ENCODE measurements around the gene PGM3.
"Not testable (repeated sequence)": the region's sequence is repeated elsewhere in the genome, so short reads cannot be mapped to it uniquely, and the experiment has no call there.

The PGM3 gene, protein sequence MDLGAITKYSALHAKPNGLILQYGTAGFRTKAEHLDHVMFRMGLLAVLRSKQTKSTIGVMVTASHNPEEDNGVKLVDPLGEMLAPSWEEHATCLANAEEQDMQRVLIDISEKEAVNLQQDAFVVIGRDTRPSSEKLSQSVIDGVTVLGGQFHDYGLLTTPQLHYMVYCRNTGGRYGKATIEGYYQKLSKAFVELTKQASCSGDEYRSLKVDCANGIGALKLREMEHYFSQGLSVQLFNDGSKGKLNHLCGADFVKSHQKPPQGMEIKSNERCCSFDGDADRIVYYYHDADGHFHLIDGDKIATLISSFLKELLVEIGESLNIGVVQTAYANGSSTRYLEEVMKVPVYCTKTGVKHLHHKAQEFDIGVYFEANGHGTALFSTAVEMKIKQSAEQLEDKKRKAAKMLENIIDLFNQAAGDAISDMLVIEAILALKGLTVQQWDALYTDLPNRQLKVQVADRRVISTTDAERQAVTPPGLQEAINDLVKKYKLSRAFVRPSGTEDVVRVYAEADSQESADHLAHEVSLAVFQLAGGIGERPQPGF

DNA sequence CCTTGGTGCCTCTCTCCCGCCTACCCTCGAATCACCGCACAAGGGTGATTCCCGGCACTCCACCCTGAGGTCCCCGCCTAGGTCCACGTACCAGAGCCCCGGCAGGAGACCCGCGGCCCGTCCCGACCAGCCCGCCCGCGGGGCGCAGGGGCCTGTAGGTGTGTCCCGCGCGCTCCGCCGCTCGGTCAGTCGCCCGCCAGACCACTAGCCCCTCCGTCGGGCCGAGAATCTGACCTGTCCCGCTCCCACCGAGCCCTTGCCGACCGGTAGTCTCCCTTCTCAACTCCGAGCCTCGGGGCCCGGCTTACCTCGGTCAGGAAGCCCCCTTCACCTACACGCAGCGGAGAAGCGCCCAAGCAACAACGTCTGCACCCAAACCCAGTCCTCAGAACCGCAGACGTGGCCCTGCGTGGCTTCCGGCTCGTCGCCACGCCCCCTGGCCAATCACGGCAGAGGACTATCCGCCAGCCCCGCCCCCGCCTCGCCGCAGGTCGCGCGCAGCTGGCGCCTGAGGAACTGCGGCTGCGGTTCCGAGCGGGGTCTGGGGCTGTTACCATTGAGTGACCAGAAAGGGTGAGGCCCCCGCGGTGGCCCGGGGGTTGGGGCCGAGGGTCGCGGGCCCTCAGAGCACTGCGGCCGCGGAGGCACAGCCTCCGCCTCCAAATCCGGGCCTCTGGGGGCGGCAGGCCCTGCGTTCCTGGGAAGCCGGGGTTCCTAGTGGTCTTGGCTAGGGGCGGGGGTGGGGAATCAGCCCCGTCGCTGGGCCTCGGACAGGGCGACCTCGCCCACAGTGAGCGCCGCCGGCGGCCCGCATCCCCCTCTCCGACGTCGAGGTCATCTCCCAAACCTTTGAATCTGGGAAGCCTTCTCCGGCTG, at the start of gene PGM3, which contains the start of gene RWDD2A:
TSS of gene PGM3 (minus strand) at position 395 of the 876 bp plus-strand sequence. CDS start 2,253 bp downstream, outside the sequence.
TSS of gene RWDD2A (plus strand) at position 487 of the 876 bp plus-strand sequence. CDS start 1,095 bp downstream, outside the sequence.
- DNase-seq: peak; percentile 57

GRCh38 chr6:83231146-83231545, 38.1 kb upstream of the PGM3 start:
- DNase-seq: no peak

- DNase-seq: no peak
These were observed 33.5 kb upstream of the PGM3 start for GRCh38 chr6:83226517-83226916.

DNA sequence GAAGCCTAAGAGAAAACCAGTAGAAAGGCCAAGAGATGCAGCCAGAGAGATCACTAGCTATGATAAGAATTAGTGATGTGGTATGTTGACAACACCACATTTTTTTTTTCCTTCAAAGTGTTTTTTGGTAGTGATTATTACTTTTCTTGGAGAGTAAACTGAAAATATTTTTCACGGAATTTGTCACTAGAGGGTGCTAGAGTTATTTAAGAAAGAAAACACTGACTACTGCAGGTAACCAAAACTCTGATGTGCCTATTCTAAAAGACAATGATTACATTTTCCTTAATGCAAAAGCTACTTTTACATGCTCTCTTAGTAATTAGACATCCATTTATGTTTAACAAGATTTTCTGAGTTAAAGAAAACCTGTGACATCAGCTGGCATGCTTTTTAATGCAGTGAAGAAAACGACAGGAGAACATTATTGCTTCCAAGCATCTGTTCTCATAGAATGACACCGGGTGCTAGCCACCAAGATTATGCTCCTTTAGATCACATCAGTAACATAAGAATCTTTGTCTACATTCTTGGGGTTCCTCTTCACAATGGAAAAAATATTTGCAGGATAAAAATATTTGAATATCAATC, 28.9 kb upstream of the PGM3 start:
- no peak for DNase-seq

DNA sequence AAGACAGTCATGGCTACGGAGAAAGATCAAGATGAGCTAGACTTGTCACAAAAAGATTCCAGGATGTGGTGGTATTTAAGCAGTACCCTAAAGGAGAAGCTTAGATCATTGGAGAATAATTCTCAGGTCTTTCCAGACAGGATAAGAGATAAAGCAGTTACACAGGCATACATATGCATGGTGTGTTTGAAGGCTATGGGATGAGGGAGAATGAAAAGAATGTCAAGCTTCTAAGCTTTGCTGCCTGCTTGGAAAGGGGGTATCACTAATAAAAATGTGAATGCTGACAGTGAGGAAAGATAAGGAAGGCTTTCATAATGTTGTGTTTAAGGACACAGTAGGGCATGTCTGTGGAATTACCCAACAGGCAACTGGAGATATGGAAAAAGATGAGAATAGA, 28.2 kb upstream of the PGM3 start:
- DNase-seq: no peak

GRCh38 chr6:83220121-83220520, 27.1 kb upstream of the PGM3 start:
- no peak for DNase-seq

DNA sequence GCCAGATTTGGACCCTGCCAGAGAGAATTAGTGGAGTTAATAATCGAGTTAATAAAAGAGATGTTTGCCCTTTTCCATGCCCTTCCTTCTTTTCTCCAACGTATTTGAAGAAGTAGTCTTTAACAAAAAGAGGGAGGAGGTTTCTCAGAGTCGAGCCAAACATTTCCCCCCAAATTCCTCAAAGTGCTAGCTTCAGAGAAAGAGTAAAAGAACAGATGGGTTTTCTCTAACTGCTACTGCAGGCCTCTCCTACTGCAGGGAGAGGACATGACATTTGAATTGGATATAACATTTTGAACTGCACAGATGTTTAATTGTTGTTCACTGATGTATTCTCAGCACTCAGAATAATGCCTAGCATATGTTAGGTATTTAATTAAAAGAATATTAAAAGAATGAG, 25.6 kb upstream of the PGM3 start:
- DNase-seq: no peak

- no peak for DNase-seq
These were observed 23.7 kb upstream of the PGM3 start for GRCh38 chr6:83216806-83217205.

DNA sequence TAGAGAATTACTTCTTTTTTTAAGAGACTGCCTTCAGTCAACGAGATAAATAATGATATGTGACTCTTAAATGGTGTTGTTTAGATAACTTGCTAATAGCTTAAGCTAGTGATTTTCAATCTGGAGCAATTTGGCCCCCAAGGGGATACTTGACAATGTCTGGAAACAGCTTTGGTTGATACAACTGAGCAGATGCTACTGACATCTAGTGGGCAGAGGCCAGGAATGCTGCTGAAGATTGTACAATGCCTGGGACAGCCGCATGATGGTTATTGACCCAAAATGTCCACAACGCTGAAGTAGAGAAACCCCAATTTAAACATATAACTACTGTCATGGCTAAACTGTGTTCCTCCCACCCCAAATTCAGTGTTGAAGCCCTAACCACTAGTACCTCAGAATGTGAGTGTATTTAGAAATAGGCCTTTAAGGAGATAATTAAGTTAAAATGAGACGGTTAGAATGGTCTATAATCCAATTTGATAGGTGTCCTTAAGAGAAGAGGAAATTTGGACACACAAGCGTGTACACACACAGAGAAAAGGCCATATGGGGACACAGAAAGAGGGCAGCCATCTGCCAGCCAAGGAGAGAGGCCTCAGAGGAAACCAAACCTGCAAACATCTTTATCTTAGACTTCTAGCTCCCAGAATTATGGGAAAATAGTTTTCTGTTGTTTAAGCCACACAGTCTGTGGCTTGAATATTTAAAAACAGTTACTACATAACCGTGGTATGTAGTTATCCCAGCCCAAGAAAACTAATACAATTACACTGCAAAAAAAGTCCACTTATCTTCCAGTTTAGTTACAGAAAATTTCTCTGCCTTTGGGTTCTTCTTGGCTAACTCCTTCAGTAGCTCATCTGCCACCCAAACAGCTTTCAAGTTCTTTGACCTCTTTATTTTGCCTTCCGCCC, 22.3 kb upstream of the PGM3 start:
- DNase-seq: peak; percentile 31

DNA sequence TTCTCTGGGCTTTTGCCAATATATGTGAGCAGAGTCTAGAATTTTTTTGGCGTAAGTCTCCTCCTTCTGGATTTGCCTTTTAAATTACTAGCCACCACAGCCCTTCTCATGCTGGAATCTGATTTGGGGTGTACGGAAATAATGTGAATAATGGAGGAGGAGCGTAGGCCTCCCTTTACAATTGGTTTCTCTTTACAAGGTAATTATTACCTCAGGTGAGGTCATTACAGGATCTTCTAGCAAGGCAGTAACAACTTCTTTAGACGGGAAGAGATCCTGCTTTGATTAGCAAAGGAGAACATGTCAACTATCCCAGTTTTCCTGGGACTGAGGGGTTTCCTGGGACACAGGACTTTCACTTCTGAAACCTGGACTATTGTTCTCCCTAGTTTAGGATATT, 9.0 kb upstream of the PGM3 start:
- no peak for DNase-seq

DNA sequence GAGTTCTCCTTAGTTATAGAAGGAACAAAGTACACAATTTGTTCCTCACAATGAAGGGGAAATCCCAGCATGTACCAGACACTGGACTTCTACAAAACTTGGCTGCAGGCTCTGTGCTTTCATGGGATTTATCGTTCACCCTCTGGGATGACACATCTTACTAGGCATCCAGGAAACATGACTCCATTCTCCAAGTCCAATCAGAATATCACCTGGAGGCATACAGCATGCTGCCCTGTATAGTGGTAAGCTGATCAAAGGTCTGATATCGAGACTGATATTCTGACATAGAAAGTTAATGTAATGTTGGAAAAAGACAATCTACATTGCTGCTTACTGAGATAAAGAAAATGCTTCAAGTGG, 6.8 kb upstream of the PGM3 start:
- DNase-seq: no peak

DNA sequence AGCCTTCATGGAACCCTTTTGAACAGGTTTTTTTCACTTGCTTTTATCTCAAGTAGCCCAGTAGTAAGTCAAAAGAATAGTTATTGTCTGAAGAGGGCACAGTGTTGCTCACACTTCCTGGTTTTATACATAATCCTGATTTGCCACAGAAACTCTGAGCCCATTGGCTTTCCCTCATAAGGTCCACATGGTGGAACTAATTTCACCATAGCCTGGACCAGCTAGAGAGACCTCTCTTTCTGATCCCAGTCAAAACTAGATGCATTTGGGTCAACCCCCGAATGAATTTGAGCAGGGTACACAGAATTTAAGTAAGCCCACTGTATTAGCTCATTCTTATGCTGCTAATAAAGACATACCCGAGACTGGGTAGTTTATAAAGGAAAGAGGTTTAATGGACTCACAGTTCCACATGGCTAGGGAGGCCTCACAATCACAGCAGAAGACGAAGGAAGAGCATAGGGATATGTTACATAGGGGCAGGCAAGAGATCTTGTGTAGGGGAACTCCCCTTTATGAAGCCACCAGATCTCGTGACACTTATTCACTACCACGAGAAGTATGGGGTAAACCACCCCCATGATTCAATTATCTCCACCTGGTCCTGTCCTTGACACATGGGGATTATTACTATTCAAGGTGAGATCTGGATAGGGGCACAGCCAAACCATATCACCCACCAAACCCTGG, 6.3 kb upstream of the PGM3 start:
- DNase-seq: no peak

GRCh38 chr6:83198486-83199172, 5.6 kb upstream of the PGM3 start:
- DNase-seq: no peak

DNA sequence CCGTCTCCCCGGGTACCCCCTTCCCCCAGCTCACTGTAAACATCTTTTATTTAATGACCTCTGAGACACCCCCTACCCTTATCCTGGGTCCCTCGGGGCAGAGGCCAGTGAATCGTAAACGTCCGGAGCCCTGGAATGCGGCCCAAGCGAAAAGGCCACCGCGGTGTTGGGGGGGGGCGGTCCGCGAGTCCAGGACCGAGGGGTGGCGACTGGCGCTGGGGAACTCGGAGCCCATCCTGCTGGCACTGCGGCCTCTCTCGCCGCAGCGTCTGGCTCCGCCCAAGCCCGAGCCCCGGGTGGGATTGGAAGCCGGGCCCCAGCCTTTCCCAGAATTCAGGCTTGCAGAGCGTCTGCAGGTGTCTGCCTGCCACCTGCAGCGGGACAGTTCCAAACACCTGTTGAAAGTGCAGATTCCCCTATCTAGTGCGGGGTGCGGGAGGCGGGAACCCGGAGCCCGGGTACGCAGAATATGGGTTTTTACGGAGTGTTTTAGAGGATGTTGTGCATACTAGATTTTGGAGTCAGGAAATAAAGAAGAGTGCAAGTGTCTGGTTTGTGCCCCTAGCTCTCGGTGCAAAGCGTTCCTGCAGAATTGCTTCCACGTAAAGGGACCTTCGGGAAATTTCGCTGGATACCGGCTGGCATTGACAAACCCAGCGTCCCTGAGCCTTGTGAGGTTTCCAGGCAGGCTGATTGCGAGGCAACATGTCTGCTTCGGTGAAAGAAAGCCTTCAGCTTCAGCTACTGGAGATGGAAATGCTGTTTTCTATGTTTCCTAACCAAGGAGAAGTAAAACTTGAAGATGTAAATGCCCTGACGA, 892 bp upstream of the PGM3 start:
- DNase-seq: no peak

GRCh38 chr6:83192456-83192855, 609 bp downstream of the PGM3 start:
- DNase-seq: no peak

DNA sequence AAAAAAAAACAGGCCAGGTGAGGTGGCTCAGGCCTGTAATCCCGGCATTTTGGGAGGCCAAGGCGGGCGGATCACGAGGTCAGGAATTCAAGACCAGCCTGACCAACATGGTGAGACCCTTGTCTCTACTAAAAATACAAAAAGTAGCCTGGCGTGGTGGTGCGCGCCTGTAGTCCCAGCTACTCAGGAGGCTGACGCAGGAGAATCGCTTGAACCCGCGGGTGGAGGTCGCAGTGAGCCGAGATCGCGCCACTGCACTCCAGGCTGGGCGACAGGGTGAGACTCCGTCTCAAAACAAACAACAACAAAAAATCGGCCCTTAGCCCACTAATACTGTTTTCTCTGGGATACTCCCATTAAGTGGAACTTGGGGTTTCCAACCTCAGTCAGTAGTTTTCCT, 1.1 kb downstream of the PGM3 start:
- not testable (repeated sequence) for DNase-seq

- no peak for DNase-seq
These were observed 2.4 kb downstream of the PGM3 start for GRCh38 chr6:83190626-83191025.

DNA sequence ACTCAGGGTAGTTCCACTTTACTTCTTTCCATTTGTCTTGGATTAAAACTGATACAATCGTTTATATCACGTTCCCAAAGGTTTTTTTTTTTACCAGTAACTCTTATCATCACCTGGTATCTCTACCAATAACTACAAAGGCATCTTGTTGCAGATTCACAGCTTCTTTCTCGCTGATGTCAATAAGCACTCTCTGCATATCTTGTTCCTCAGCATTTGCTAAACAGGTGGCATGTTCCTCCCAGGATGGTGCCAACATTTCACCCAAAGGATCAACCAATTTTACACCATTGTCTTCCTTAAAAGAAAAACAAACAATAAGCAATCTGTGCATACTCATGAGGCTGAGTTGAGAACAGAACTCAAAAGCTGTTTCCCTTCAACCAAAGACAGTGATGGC, 4.6 kb downstream of the PGM3 start:
- DNase-seq: no peak

DNA sequence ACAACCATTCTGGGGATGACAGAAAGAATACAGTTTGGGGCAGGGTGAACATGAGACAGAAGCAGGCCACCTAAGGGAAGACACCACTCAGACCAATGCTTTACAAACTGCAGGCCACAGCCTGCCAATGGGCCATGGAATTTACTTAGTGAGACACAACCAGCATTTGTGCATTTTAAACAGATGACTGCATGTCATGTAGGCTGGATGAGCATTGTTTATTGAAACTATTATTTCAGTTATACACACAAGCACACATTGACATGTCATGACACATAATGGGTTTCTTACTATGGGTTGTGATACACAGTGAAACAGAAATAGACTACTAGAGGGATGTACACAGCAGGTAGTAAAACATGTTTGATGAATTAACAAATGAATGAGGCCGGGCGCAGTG, 8.0 kb downstream of the PGM3 start:
- no peak for DNase-seq

All from GF-D8 (cell line).